Esophagus squamous epithelium (tissue), 5 donors: Measurements from ENCODE around the gene KLHL11. TPM values are rescaled to one million over a fixed set of nuclear protein-coding genes. Genes with fewer than 3 reads are reported as not detected.
"Not testable (repeated sequence)": the region's sequence is repeated elsewhere in the genome, so short reads cannot be mapped to it uniquely, and the experiment has no call there.

Experiments used
- DNase-seq: peaks from one replicate; lab custom pipeline; 2025; lab: John Stamatoyannopoulos, UW
- H3K27ac ChIP-seq, 4 donors: fragments of 200-600 bp; sonication (generic); one replicate each; pipeline ENCODE4 v1.5.1; 2016 to 2019; ENCODE audit warnings: mild to moderate bottlenecking in 1 of 4
- H3K27me3 ChIP-seq, 4 donors: fragments of 200-600 bp; sonication (generic); 1 replicate in 3 of 4; 2 replicates in 1 of 4; pipeline versions ENCODE4 v1.5.1 to v1.6.0; 2017 to 2021; ENCODE audit warnings: antibody characterized with exemption in 1 of 4
- H3K36me3 ChIP-seq, 3 donors: fragments of 200-600 bp; sonication (generic); one replicate each; pipeline ENCODE4 v1.5.1; 2016 to 2019
- H3K4me1 ChIP-seq, 3 donors: fragments of 200-600 bp; sonication (generic); one replicate each; pipeline ENCODE4 v1.5.1; 2017 to 2019
- H3K4me3 ChIP-seq, 4 donors: fragments of 200-600 bp; sonication (generic); 1 replicate in 3 of 4; 2 replicates in 1 of 4; pipeline ENCODE4 v1.5.1; 2016 to 2019; ENCODE audit warnings: mild to moderate bottlenecking in 2 of 4, moderate library complexity in 1 of 4
- H3K9me3 ChIP-seq, 3 donors: fragments of 200-600 bp; sonication (generic); one replicate each; pipeline ENCODE4 v1.5.1; 2016 to 2019
- CTCF ChIP-seq, 6 experiments: fragments of 450-650 bp in 4 of 6; fragments of 200-600 bp in 2 of 6; sonication (generic) in 2 of 6; IDR thresholded peaks; one replicate each; pipeline ENCODE4 v1.5.1; 2016 to 2019; ENCODE audit warnings: antibody characterized with exemption in 6 of 6, mild to moderate bottlenecking in 4 of 6, moderate library complexity in 4 of 6
- POLR2A ChIP-seq, 4 donors: fragments of 450-650 bp; IDR thresholded peaks; one replicate each; pipeline ENCODE4 v1.6.1; 2017; ENCODE audit warnings: antibody characterized with exemption in 4 of 4, mild to moderate bottlenecking in 4 of 4, moderate library complexity in 3 of 4
- WGBS, 2 donors: methylation state at CpG; one replicate each; pipeline ENCODE4 v1.1.5; 2018; 5-methylcytosine and 5-hydroxymethylcytosine counted together
- intact Hi-C: fragments of 100-400 bp; cut with DNase I; formaldehyde crosslinking; loops from one replicate; pipeline ENCODE4 v1.15.0; 2022
- total RNA-seq, 4 donors: library from RNA; depleted of rRNA; stranded (reverse); fragments of >200 nt; gene quantifications; one replicate each; pipeline ENCODE4 v1.1.0, GENCODE V29; 2016
- donor health status: DM: yes; HTN: yes; CAD: no.

The KLHL11 gene
- total RNA-seq, 4 donors from 2014 or later, result 11.8 to 20.4 (median 13.1) TPM

GRCh38 chr17:41849251-41849990 lies 15.8 kb downstream of the KLHL11 start:
- TF ChIP-seq POLR2A (IDR thresholded peaks at IDR 0.05) (no peak), CTCF (IDR thresholded peaks at IDR 0.05) (no peak)
- Histone ChIP-seq H3K9me3 (no peaks in the 10 kb centered on the region), H3K27ac (no peak overlapping the region), H3K4me3 (no peak overlapping the region), H3K27me3 (no peaks in the 10 kb centered on the region), H3K4me1 (peaks cover 0 to 41% (median 0%) of the 10 kb centered on the region in 3 donors), H3K36me3 (peaks cover 0 to 19% (median 0%) of the 10 kb centered on the region in 3 donors)
- intact Hi-C loops, result no loop called here
- DNase-seq, result no peak
- 77 to 89% methylated on average over 4 of the region's 4 CpGs for whole genome bisulfite sequencing, 2 donors

- Histone ChIP-seq H3K9me3 (no peaks in the 10 kb centered on the region), H3K27ac (no peak overlapping the region), H3K4me3 (no peak overlapping the region), H3K4me1 (peaks cover 0 to 41% (median 0%) of the 10 kb centered on the region in 3 donors), H3K36me3 (peaks cover 0 to 13% (median 0%) of the 10 kb centered on the region in 3 donors), H3K27me3 (no peaks in the 10 kb centered on the region)
- TF ChIP-seq POLR2A (IDR thresholded peaks at IDR 0.05), result no peak
- TF ChIP-seq CTCF (IDR thresholded peaks at IDR 0.05), result no peak
- 59 to 72% methylated on average over 4 of the region's 4 CpGs for WGBS, 2 donors
- no peak for DNase-seq
- intact Hi-C loops, result no loop called here
Observed at GRCh38 chr17:41848788-41849187, 16.4 kb downstream of the KLHL11 start.

GRCh38 chr17:41844971-41845370 lies 20.3 kb downstream of the KLHL11 start:
- TF ChIP-seq POLR2A (IDR thresholded peaks at IDR 0.05), result no peak
- H3K36me3 ChIP-seq, result peaks cover 0 to 8% (median 0%) of the 10 kb centered on the region in 3 donors
- no peaks in the 10 kb centered on the region for H3K9me3 ChIP-seq
- DNase-seq, result no peak
- intact Hi-C loops, result no loop called here
- WGBS, 2 donors, result 59 to 90% methylated on average over 6 of the region's 6 CpGs
- no peak overlapping the region for H3K4me3 ChIP-seq
- H3K27ac ChIP-seq, result no peak overlapping the region
- H3K27me3 ChIP-seq, result no peaks in the 10 kb centered on the region
- H3K4me1 ChIP-seq, result peaks cover 0 to 22% (median 0%) of the 10 kb centered on the region in 3 donors

- H3K36me3 ChIP-seq, H3K27me3 ChIP-seq, H3K9me3 ChIP-seq, H3K27ac ChIP-seq, H3K4me1 ChIP-seq, intact Hi-C loops, DNase-seq, H3K4me3 ChIP-seq: not testable (repeated sequence)
- 73 to 75% methylated on average over 5 to 6 of the region's 6 CpGs for WGBS, 2 donors
Observed at GRCh38 chr17:41840781-41841180, 24.4 kb downstream of the KLHL11 start.

GRCh38 chr17:41839448-41839847 lies 25.8 kb downstream of the KLHL11 start:
- intact Hi-C loops, H3K27me3 ChIP-seq, DNase-seq, H3K9me3 ChIP-seq, H3K36me3 ChIP-seq, H3K27ac ChIP-seq, H3K4me3 ChIP-seq: not testable (repeated sequence)
- peaks cover 6 to 22% (median 9%) of the 10 kb centered on the region in 3 donors for H3K4me1 ChIP-seq
- 95 to 96% methylated on average over 2 of the region's 2 CpGs for WGBS, 2 donors

- Histone ChIP-seq H3K27me3 (no peaks in the 10 kb centered on the region), H3K9me3 (no peaks in the 10 kb centered on the region), H3K27ac (peak within 1 kb of the TSS in 2 of 4 donors; percentile 76 to 89), H3K4me3 (peak within 1 kb of the TSS in 2 of 4 donors; percentile 85 to 92), H3K36me3 (no peaks in the 10 kb centered on the region), H3K4me1 (peaks cover 6 to 24% (median 9%) of the 10 kb centered on the region in 3 donors)
- no peak for DNase-seq
- intact Hi-C loops, result no loop called here
- TF ChIP-seq CTCF (IDR thresholded peaks at IDR 0.05) (no peak), POLR2A (IDR thresholded peaks at IDR 0.05) (no peak)
- 96 to 97% methylated on average over 8 to 15 of the region's 15 CpGs for WGBS, 2 donors
Observed at GRCh38 chr17:41837761-41838538, 27.3 kb downstream of the KLHL11 start, which contains the start of gene KLHL10. Gene KLHL10 (plus strand): TSS chr17:41837825. CDS start chr17:41837933, 108 bp downstream.
